NOMO-1 (cell line): Measurements from ENCODE around the gene TNRC18.
"Not testable (repeated sequence)": the region's sequence is repeated elsewhere in the genome, so short reads cannot be mapped to it uniquely, and the experiment has no call there.

Source experiments
- DNase-seq, 2 experiments: peaks; one replicate each; lab custom pipeline; 2025; ENCODE audit not compliant: unreplicated experiment in 2 of 2; lab: John Stamatoyannopoulos, UW

TNRC18 gene

GRCh38 chr7:5278766-5279165 lies 144.9 kb downstream of the TNRC18 start:
- no peak for DNase-seq

- no peak for DNase-seq
These were observed 147.0 kb downstream of the TNRC18 start for GRCh38 chr7:5276611-5277010.

GRCh38 chr7:5276123-5276522 lies 147.5 kb downstream of the TNRC18 start:
- not testable (repeated sequence) for DNase-seq

GRCh38 chr7:5275510-5275909 lies 148.1 kb downstream of the TNRC18 start:
- DNase-seq = not testable (repeated sequence)

- DNase-seq = not testable (repeated sequence)
These were observed 148.6 kb downstream of the TNRC18 start for GRCh38 chr7:5274985-5275431.

GRCh38 chr7:5274441-5274840 lies 149.2 kb downstream of the TNRC18 start:
- no peak for DNase-seq

- DNase-seq = not testable (repeated sequence)
These were observed 149.7 kb downstream of the TNRC18 start for GRCh38 chr7:5273831-5274405.

GRCh38 chr7:5270788-5271187 lies 152.8 kb downstream of the TNRC18 start:
- DNase-seq = no peak

- not testable (repeated sequence) for DNase-seq
These were observed 153.5 kb downstream of the TNRC18 start for GRCh38 chr7:5269992-5270657.

- peak; percentile 10 to 15 for DNase-seq
These were observed 155.8 kb downstream of the TNRC18 start for GRCh38 chr7:5267829-5268228.

- DNase-seq = no peak
These were observed 157.2 kb downstream of the TNRC18 start for GRCh38 chr7:5266191-5267028.

- DNase-seq = no peak
These were observed 158.1 kb downstream of the TNRC18 start for GRCh38 chr7:5265320-5266190.

GRCh38 chr7:5263066-5263465 lies 160.6 kb downstream of the TNRC18 start:
- DNase-seq = not testable (repeated sequence)

- DNase-seq = not testable (repeated sequence)
These were observed 163.0 kb downstream of the TNRC18 start for GRCh38 chr7:5260530-5261068.
